Measurements from ENCODE around the gene CRYGA.

GRCh38 chr2:208210688-208211451 is 47.5 kb upstream of the CRYGA start:
- TF ChIP-seq EZH2 (IDR thresholded peaks at IDR 0.05; ENCODE audit: borderline replicate concordance, low read depth, low read length, poor library complexity, severe bottlenecking) (no peak), CTCF (conservative IDR thresholded peaks at IDR 0.05; ENCODE audit: low read depth, low read length) (no peak)
